ENCODE measurements around the gene SLC30A10.

GRCh38 chr1:219928791-219929118, 398 bp upstream of the SLC30A10 start:
- no peak for TF ChIP-seq EZH2 (IDR thresholded peaks at IDR 0.05)
- TF ChIP-seq POLR2AphosphoS5 (IDR thresholded peaks at IDR 0.05; ENCODE audit: borderline replicate concordance, low read depth, low read length): no peak
